ENCODE results near the gene CEACAM19.

- TF ChIP-seq, protein P1, sequence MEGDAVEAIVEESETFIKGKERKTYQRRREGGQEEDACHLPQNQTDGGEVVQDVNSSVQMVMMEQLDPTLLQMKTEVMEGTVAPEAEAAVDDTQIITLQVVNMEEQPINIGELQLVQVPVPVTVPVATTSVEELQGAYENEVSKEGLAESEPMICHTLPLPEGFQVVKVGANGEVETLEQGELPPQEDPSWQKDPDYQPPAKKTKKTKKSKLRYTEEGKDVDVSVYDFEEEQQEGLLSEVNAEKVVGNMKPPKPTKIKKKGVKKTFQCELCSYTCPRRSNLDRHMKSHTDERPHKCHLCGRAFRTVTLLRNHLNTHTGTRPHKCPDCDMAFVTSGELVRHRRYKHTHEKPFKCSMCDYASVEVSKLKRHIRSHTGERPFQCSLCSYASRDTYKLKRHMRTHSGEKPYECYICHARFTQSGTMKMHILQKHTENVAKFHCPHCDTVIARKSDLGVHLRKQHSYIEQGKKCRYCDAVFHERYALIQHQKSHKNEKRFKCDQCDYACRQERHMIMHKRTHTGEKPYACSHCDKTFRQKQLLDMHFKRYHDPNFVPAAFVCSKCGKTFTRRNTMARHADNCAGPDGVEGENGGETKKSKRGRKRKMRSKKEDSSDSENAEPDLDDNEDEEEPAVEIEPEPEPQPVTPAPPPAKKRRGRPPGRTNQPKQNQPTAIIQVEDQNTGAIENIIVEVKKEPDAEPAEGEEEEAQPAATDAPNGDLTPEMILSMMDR (conservative IDR thresholded peaks at IDR 0.05; ENCODE audit: low read length) = no peak
- no peak for TF ChIP-seq EZH2phosphoT487 (IDR thresholded peaks at IDR 0.05; ENCODE audit: borderline replicate concordance)
These were observed 14.6 kb downstream of the CEACAM19 start for GRCh38 chr19:44685877-44686276.

All from Loucy (cell line).